ENCODE results near the gene HCFC2. TPM values are rescaled to one million over a fixed set of nuclear protein-coding genes. Genes with fewer than 3 reads are reported as not detected.

Gene HCFC2
- polyA plus RNA-seq, 4 donors, result 5.0 to 8.4 (median 6.6) TPM

- no peaks in the 10 kb centered on the region for H3K36me3 ChIP-seq (ENCODE audit: control insufficient read depth in 3 of 3, insufficient read depth in 2 of 3, low read depth in 1 of 3, low read length in 3 of 3)
- peaks cover 0 to 2% (median 0%) of the 10 kb centered on the region in 3 donors for H3K4me1 ChIP-seq (ENCODE audit: control insufficient read depth in 3 of 3, insufficient read depth in 2 of 3, low read depth in 1 of 3, low read length in 2 of 3)
- FAIRE-seq (no peak), DNase-seq (no peak)
- peak overlapping the region in 1 of 3 donors; percentile 29 for H3K4me3 ChIP-seq (ENCODE audit: low read depth in 1 of 3, low read length in 3 of 3)
- H3K27ac ChIP-seq (ENCODE audit: low read depth in 1 of 3, low read length in 2 of 3), result peak overlapping the region in 2 of 3 donors; percentile 38 to 53
- H3K27me3 ChIP-seq (ENCODE audit: control insufficient read depth in 3 of 3, insufficient read depth in 3 of 3, low read length in 3 of 3), result peaks cover 0 to 17% (median 0%) of the 10 kb centered on the region in 3 donors
- WGBS, 3 donors, result 44 to 57% (median 48%) methylated on average over 3 of the region's 3 CpGs
- no peaks in the 10 kb centered on the region for H3K9me3 ChIP-seq (ENCODE audit: control insufficient read depth in 2 of 2, insufficient read depth in 1 of 2, low read depth in 1 of 2, low read length in 1 of 2)
Observed at GRCh38 chr12:104050436-104050835, 13.9 kb upstream of the HCFC2 start.

GRCh38 chr12:104054681-104055346 lies 9.5 kb upstream of the HCFC2 start:
- no peak overlapping the region for H3K4me3 ChIP-seq (ENCODE audit: low read depth in 1 of 3, low read length in 3 of 3)
- WGBS, 3 donors, result 66 to 90% (median 86%) methylated on average over 4 of the region's 4 CpGs
- FAIRE-seq (no peak), DNase-seq (no peak)
- H3K4me1 ChIP-seq (ENCODE audit: control insufficient read depth in 3 of 3, insufficient read depth in 2 of 3, low read depth in 1 of 3, low read length in 2 of 3), result peaks cover 0 to 3% (median 2%) of the 10 kb centered on the region in 3 donors
- peaks cover 0 to 6% of the 10 kb centered on the region in 2 donors for H3K9me3 ChIP-seq (ENCODE audit: control insufficient read depth in 2 of 2, insufficient read depth in 1 of 2, low read depth in 1 of 2, low read length in 1 of 2)
- H3K36me3 ChIP-seq (ENCODE audit: control insufficient read depth in 3 of 3, insufficient read depth in 2 of 3, low read depth in 1 of 3, low read length in 3 of 3), result no peaks in the 10 kb centered on the region
- H3K27ac ChIP-seq (ENCODE audit: low read depth in 1 of 3, low read length in 2 of 3), result no peak overlapping the region
- H3K27me3 ChIP-seq (ENCODE audit: control insufficient read depth in 3 of 3, insufficient read depth in 3 of 3, low read length in 3 of 3), result peaks cover 0 to 18% (median 0%) of the 10 kb centered on the region in 3 donors

- H3K4me3 ChIP-seq (ENCODE audit: low read depth in 1 of 3, low read length in 3 of 3), result no peak overlapping the region
- peaks cover 0 to 6% of the 10 kb centered on the region in 2 donors for H3K9me3 ChIP-seq (ENCODE audit: control insufficient read depth in 2 of 2, insufficient read depth in 1 of 2, low read depth in 1 of 2, low read length in 1 of 2)
- H3K36me3 ChIP-seq (ENCODE audit: control insufficient read depth in 3 of 3, insufficient read depth in 2 of 3, low read depth in 1 of 3, low read length in 3 of 3), result no peaks in the 10 kb centered on the region
- peaks cover 0 to 3% (median 2%) of the 10 kb centered on the region in 3 donors for H3K4me1 ChIP-seq (ENCODE audit: control insufficient read depth in 3 of 3, insufficient read depth in 2 of 3, low read depth in 1 of 3, low read length in 2 of 3)
- H3K27ac ChIP-seq (ENCODE audit: low read depth in 1 of 3, low read length in 2 of 3), result no peak overlapping the region
- no peak for FAIRE-seq
- 7 to 27% (median 13%) methylated on average over 5 of the region's 5 CpGs for WGBS, 3 donors
- H3K27me3 ChIP-seq (ENCODE audit: control insufficient read depth in 3 of 3, insufficient read depth in 3 of 3, low read length in 3 of 3), result peaks cover 0 to 15% (median 0%) of the 10 kb centered on the region in 3 donors
- DNase-seq, result peak in 1 of 2 donors; percentile 56
Observed at GRCh38 chr12:104055686-104056388, 8.5 kb upstream of the HCFC2 start.

GRCh38 chr12:104056419-104056972 lies 7.8 kb upstream of the HCFC2 start:
- Histone ChIP-seq H3K27ac (ENCODE audit: low read depth in 1 of 3, low read length in 2 of 3) (no peak overlapping the region), H3K36me3 (ENCODE audit: control insufficient read depth in 3 of 3, insufficient read depth in 2 of 3, low read depth in 1 of 3, low read length in 3 of 3) (no peaks in the 10 kb centered on the region), H3K27me3 (ENCODE audit: control insufficient read depth in 3 of 3, insufficient read depth in 3 of 3, low read length in 3 of 3) (peaks cover 0 to 16% (median 0%) of the 10 kb centered on the region in 3 donors), H3K4me1 (ENCODE audit: control insufficient read depth in 3 of 3, insufficient read depth in 2 of 3, low read depth in 1 of 3, low read length in 2 of 3) (peaks cover 0 to 3% (median 2%) of the 10 kb centered on the region in 3 donors), H3K9me3 (ENCODE audit: control insufficient read depth in 2 of 2, insufficient read depth in 1 of 2, low read depth in 1 of 2, low read length in 1 of 2) (peaks cover 0 to 6% of the 10 kb centered on the region in 2 donors), H3K4me3 (ENCODE audit: low read depth in 1 of 3, low read length in 3 of 3) (no peak overlapping the region)
- WGBS, 3 donors, result 25 to 63% (median 36%) methylated on average over 4 of the region's 4 CpGs
- FAIRE-seq (no peak), DNase-seq (no peak)

DNA sequence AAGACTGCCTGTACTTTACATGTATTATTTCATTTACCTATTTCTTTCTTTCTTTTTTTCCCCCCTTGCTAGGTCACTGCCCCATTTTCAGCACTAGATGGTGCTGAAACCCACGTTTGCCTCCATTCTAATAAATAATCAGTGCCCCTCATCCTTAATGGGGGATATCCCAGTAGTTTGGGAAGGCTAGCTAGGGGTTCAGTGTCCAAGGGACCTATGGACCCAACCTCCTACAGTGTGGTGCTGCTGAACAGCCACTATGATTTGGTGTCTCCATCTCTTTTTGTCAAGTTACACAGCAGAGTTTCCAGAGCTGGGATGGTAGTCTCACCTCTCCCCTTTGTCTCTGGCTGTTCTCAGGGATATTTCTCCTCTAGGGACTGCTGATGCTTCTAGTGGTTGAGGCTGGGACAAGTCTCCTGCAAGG lies 6.5 kb upstream of the HCFC2 start:
- FAIRE-seq, result no peak
- 0 to 4% (median 2%) methylated on average over 1 of the region's 1 CpG for WGBS, 3 donors
- Histone ChIP-seq H3K4me1 (ENCODE audit: control insufficient read depth in 3 of 3, insufficient read depth in 2 of 3, low read depth in 1 of 3, low read length in 2 of 3) (peaks cover 0 to 3% (median 2%) of the 10 kb centered on the region in 3 donors), H3K36me3 (ENCODE audit: control insufficient read depth in 3 of 3, insufficient read depth in 2 of 3, low read depth in 1 of 3, low read length in 3 of 3) (no peaks in the 10 kb centered on the region), H3K27me3 (ENCODE audit: control insufficient read depth in 3 of 3, insufficient read depth in 3 of 3, low read length in 3 of 3) (peaks cover 0 to 16% (median 0%) of the 10 kb centered on the region in 3 donors), H3K27ac (ENCODE audit: low read depth in 1 of 3, low read length in 2 of 3) (no peak overlapping the region), H3K9me3 (ENCODE audit: control insufficient read depth in 2 of 2, insufficient read depth in 1 of 2, low read depth in 1 of 2, low read length in 1 of 2) (peaks cover 0 to 6% of the 10 kb centered on the region in 2 donors), H3K4me3 (ENCODE audit: low read depth in 1 of 3, low read length in 3 of 3) (no peak overlapping the region)
- DNase-seq, result peak; percentile 19 to 24

DNA sequence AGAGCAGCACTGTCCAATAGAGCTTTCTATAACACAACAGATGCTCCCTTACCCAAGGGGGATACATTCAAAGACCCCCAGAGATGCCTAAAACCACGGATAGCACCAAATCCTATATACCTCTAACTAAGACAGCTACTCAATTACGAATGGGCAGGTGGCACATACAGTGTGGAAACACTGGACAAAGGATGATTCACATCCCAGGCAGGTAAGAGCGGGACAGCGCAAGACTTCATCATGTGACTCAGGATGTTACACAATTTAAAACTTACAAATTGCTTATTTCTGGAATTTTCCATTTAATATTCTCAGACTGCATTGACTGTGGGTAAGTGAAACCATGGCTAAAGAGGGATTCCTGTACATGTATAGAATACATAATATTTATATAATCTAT lies 5.5 kb upstream of the HCFC2 start:
- Histone ChIP-seq H3K9me3 (ENCODE audit: control insufficient read depth in 2 of 2, insufficient read depth in 1 of 2, low read depth in 1 of 2, low read length in 1 of 2) (peaks cover 0 to 6% of the 10 kb centered on the region in 2 donors), H3K27ac (ENCODE audit: low read depth in 1 of 3, low read length in 2 of 3) (no peak overlapping the region), H3K27me3 (ENCODE audit: control insufficient read depth in 3 of 3, insufficient read depth in 3 of 3, low read length in 3 of 3) (peaks cover 0 to 16% (median 0%) of the 10 kb centered on the region in 3 donors), H3K4me1 (ENCODE audit: control insufficient read depth in 3 of 3, insufficient read depth in 2 of 3, low read depth in 1 of 3, low read length in 2 of 3) (peaks cover 0 to 3% (median 2%) of the 10 kb centered on the region in 3 donors), H3K36me3 (ENCODE audit: control insufficient read depth in 3 of 3, insufficient read depth in 2 of 3, low read depth in 1 of 3, low read length in 3 of 3) (no peaks in the 10 kb centered on the region), H3K4me3 (ENCODE audit: low read depth in 1 of 3, low read length in 3 of 3) (no peak overlapping the region)
- DNase-seq (no peak), FAIRE-seq (no peak)
- WGBS, 3 donors, result 82 to 87% (median 86%) methylated on average over 4 of the region's 4 CpGs

DNA sequence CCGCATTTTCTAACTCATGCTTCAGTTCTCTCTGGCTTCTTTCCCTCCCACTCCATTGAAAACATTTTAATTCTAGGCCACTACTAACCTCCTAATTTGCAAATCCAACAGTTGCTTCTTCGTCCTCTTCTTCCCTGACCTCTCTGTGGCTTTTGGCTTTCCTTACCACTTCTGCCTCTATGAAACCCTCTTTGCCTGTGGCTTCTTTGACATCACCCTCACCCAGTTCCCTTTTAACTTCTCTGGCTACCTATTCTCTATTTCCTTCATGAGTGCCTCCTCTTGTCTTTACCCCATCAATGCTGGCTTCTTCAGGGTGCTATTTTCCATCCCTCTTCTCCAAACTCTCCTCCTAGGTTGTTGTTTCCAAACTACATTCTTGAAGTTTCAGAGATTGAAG lies 4.4 kb upstream of the HCFC2 start:
- H3K9me3 ChIP-seq (ENCODE audit: control insufficient read depth in 2 of 2, insufficient read depth in 1 of 2, low read depth in 1 of 2, low read length in 1 of 2), result peaks cover 0 to 6% of the 10 kb centered on the region in 2 donors
- H3K36me3 ChIP-seq (ENCODE audit: control insufficient read depth in 3 of 3, insufficient read depth in 2 of 3, low read depth in 1 of 3, low read length in 3 of 3), result no peaks in the 10 kb centered on the region
- peaks cover 0 to 14% (median 0%) of the 10 kb centered on the region in 3 donors for H3K27me3 ChIP-seq (ENCODE audit: control insufficient read depth in 3 of 3, insufficient read depth in 3 of 3, low read length in 3 of 3)
- no peak for DNase-seq
- WGBS, 3 donors, result 73 to 87% (median 77%) methylated on average over 2 of the region's 2 CpGs
- peaks cover 1 to 3% (median 2%) of the 10 kb centered on the region in 3 donors for H3K4me1 ChIP-seq (ENCODE audit: control insufficient read depth in 3 of 3, insufficient read depth in 2 of 3, low read depth in 1 of 3, low read length in 2 of 3)
- no peak for FAIRE-seq
- no peak overlapping the region for H3K27ac ChIP-seq (ENCODE audit: low read depth in 1 of 3, low read length in 2 of 3)
- H3K4me3 ChIP-seq (ENCODE audit: low read depth in 1 of 3, low read length in 3 of 3), result no peak overlapping the region

DNA sequence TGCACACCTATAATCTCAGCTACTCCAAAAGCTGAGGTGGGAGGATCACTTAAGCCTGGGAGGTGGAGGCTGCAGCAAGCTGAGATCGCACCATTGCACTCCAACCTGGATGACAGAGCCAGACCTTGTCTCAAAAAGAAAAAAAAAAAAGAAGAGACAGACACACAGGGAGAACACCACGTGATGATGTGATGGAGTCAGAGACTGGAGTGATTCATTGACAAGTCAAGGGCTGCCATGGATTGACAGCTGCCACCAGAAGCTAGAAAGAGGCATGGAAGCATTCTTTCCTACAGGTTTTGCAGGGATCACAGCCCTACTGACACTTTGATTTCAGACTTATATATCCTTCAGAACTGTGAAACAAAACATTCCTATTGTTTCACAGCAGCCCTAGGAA lies 3.5 kb upstream of the HCFC2 start:
- Histone ChIP-seq H3K27me3 (ENCODE audit: control insufficient read depth in 3 of 3, insufficient read depth in 3 of 3, low read length in 3 of 3) (peaks cover 0 to 8% (median 0%) of the 10 kb centered on the region in 3 donors), H3K27ac (ENCODE audit: low read depth in 1 of 3, low read length in 2 of 3) (no peak overlapping the region), H3K9me3 (ENCODE audit: control insufficient read depth in 2 of 2, insufficient read depth in 1 of 2, low read depth in 1 of 2, low read length in 1 of 2) (peaks cover 0 to 6% of the 10 kb centered on the region in 2 donors), H3K4me3 (ENCODE audit: low read depth in 1 of 3, low read length in 3 of 3) (no peak overlapping the region), H3K36me3 (ENCODE audit: control insufficient read depth in 3 of 3, insufficient read depth in 2 of 3, low read depth in 1 of 3, low read length in 3 of 3) (no peaks in the 10 kb centered on the region), H3K4me1 (ENCODE audit: control insufficient read depth in 3 of 3, insufficient read depth in 2 of 3, low read depth in 1 of 3, low read length in 2 of 3) (peaks cover 3 to 8% (median 7%) of the 10 kb centered on the region in 3 donors)
- FAIRE-seq (no peak), DNase-seq (no peak)
- WGBS, 3 donors, result 55 to 59% (median 57%) methylated on average over 2 of the region's 2 CpGs

Measured in small intestine (tissue), 7 donors.